Heart left ventricle (tissue), 16 donors: ENCODE data around the gene FPR2. TPM values are rescaled to one million over a fixed set of nuclear protein-coding genes. Genes with fewer than 3 reads are reported as not detected.

Source experiments
- ATAC-seq, 4 donors: fragments of 200-7000 bp; cut with Tn5 transposase; one replicate each; pipeline ENCODE4 v1.9.1; 2020 to 2022; ENCODE audit warnings: moderate library complexity in 4 of 4, mild to moderate bottlenecking in 3 of 4, moderate number of reproducible peaks in 1 of 4
- DNase-seq, 5 donors: peaks; one replicate each; pipeline ENCODE4 v3.0.0-alpha.2; 2020
- H3K27ac ChIP-seq, 12 donors: fragments of 200-600 bp; sonication (generic) in 4 of 12; one replicate each; pipeline versions ENCODE4 v1.5.0 to v1.8.0; 2016 to 2022; ENCODE audit warnings: mild to moderate bottlenecking in 2 of 12
- H3K27me3 ChIP-seq, 9 donors: fragments of 200-600 bp; sonication (generic) in 2 of 9; one replicate each; pipeline versions ENCODE4 v1.5.1 to v1.8.0; 2016 to 2022; ENCODE audit warnings: mild to moderate bottlenecking in 3 of 9
- H3K36me3 ChIP-seq, 9 donors: fragments of 200-600 bp; sonication (generic) in 2 of 9; one replicate each; pipeline versions ENCODE4 v1.5.0 to v1.8.0; 2018 to 2022; ENCODE audit warnings: mild to moderate bottlenecking in 2 of 9
- H3K4me1 ChIP-seq, 12 donors: fragments of 200-600 bp; sonication (generic) in 4 of 12; one replicate each; pipeline versions ENCODE4 v1.5.0 to v1.8.0; 2016 to 2022; ENCODE audit warnings: mild to moderate bottlenecking in 3 of 12
- H3K4me3 ChIP-seq, 12 donors: fragments of 200-600 bp; sonication (generic) in 4 of 12; one replicate each; pipeline versions ENCODE4 v1.5.0 to v1.8.0; 2017 to 2022; ENCODE audit warnings: mild to moderate bottlenecking in 9 of 12, moderate library complexity in 4 of 12
- H3K9me3 ChIP-seq, 12 donors: fragments of 200-600 bp; sonication (generic) in 4 of 12; one replicate each; pipeline versions ENCODE4 v1.5.0 to v1.8.0; 2016 to 2022; ENCODE audit warnings: mild to moderate bottlenecking in 1 of 12
- CTCF ChIP-seq, 12 donors: fragments of 200-600 bp; sonication (generic) in 4 of 12; IDR thresholded peaks; one replicate each; pipeline versions ENCODE4 v1.5.0 to v1.8.0; 2018 to 2022; ENCODE audit warnings: antibody characterized with exemption in 12 of 12, mild to moderate bottlenecking in 5 of 12
- POLR2A ChIP-seq, 2 donors: fragments of 450-650 bp; IDR thresholded peaks; one replicate each; pipeline ENCODE4 v1.6.1; 2017; ENCODE audit warnings: antibody characterized with exemption in 2 of 2, mild to moderate bottlenecking in 2 of 2, moderate library complexity in 2 of 2
- WGBS, 4 donors: extraction: QIAGEN DNeasy Blood & Tissue Kit in 2 of 4; methylation state at CpG; one replicate each; pipeline versions ENCODE4 v1.1.5 to v1.1.7; 2013 to 2018; 5-methylcytosine and 5-hydroxymethylcytosine counted together
- intact Hi-C, 10 donors: fragments of 100-400 bp; cut with DNase I; formaldehyde crosslinking; loops; one replicate each; pipeline versions ENCODE4 v1.11.1 to v1.14.2; 2022
- polyA plus RNA-seq, 2 donors: library from polyadenylated mRNA; stranded (reverse); fragments of 200-250 nt; gene quantifications; one replicate each; pipeline ENCODE4 v1.2.3, GENCODE V29; 2013
- total RNA-seq, 9 donors: library from RNA; depleted of rRNA in 2 of 9; stranded (reverse); fragments of >200 nt in 2 of 9; fragmentation: NEBNext Ultra II Directional in 3 of 9; extraction: Animal tissue kit (Norgen Biotek cat#: 25700) in 3 of 9; gene quantifications; one replicate each; pipeline versions ENCODE4 v1.1.0 to v1.2.4, GENCODE V29; 2016 to 2023
- donor health status: ischemic (EF 13 %, LVEDD 7.1; RV severe dilation, severe dysfunction).
- donor health status: healthy with polysubstance abuse.
- donor health status: DM: no; HTN: yes; CAD: no.
- donor health status: DM: no; HTN: no; CAD: no.
- donor health status: ischemic (EF 25% LVEDD 6.9; RV normal size, moderate dysfunction).
- donor health status: ischemic (EF 25% LVEDD 5.7; RV mildly dilated, moderate dysfunction).
- donor health status: healthy.
- donor health status: DM: yes; HTN: yes; CAD: no.
- donor health status: ischemic (EF 35%, LVEDD 5.7; RV mildly dilated, moderate dysfunction).
- donor health status: nonischemic (EF 11% LVEDD 7.7; RV severe dilation, severe dysfunction).
- donor health status: DM: yes; HTN: yes; CAD: no.
- donor health status: PGD.
- donor health status: ischemic (EF 29% LVEDD 5.4; RV normal size, mild dysfunction).
- donor health status: nonischemic (EF 23%, LVEDD 6.1; RV moderate dilation, normal function).

Gene FPR2
- total and polyA plus RNA-seq, 11 donors, result 0.11 to 11.1 (median 0.80) TPM; not detected in 1

- intact Hi-C loops, result no loop called here
- TF ChIP-seq CTCF (IDR thresholded peaks at IDR 0.05) (no peak), POLR2A (IDR thresholded peaks at IDR 0.05) (no peak)
- H3K4me1 ChIP-seq, result peaks cover 0 to 20% (median 0%) of the 10 kb centered on the region in 12 donors
Observed at GRCh38 chr19:51739466-51740213, 21.3 kb upstream of the FPR2 start.

GRCh38 chr19:51740356-51740755, 20.6 kb upstream of the FPR2 start:
- 62 to 82% (median 77%) methylated on average over 5 of the region's 5 CpGs for WGBS, 4 donors
- intact Hi-C loops, result no loop called here
- TF ChIP-seq POLR2A (IDR thresholded peaks at IDR 0.05) (no peak), CTCF (IDR thresholded peaks at IDR 0.05) (no peak)
- no peaks in the 10 kb centered on the region for H3K36me3 ChIP-seq
- H3K4me3 ChIP-seq, result no peak overlapping the region
- ATAC-seq (no peak), DNase-seq (no peak)
- peaks cover 0 to 19% (median 0%) of the 10 kb centered on the region in 12 donors for H3K4me1 ChIP-seq
- H3K9me3 ChIP-seq, result no peaks in the 10 kb centered on the region
- H3K27ac ChIP-seq, result no peak overlapping the region
- peaks cover 0 to 50% (median 6%) of the 10 kb centered on the region in 9 donors for H3K27me3 ChIP-seq

More at GRCh38 chr19:51739466-51740213, 21.3 kb upstream of the FPR2 start:
- peaks cover 0 to 55% (median 6%) of the 10 kb centered on the region in 9 donors for H3K27me3 ChIP-seq
- WGBS, 4 donors, result 70 to 77% (median 76%) methylated on average over 13 of the region's 13 CpGs
- no peaks in the 10 kb centered on the region for H3K36me3 ChIP-seq
- no peak overlapping the region for H3K4me3 ChIP-seq
- ATAC-seq (no peak), DNase-seq (no peak)
- H3K27ac ChIP-seq, result no peak overlapping the region
- H3K9me3 ChIP-seq, result no peaks in the 10 kb centered on the region

- Histone ChIP-seq H3K27ac (no peak overlapping the region), H3K4me1 (peaks cover 0 to 12% (median 0%) of the 10 kb centered on the region in 12 donors), H3K4me3 (no peak overlapping the region), H3K9me3 (no peaks in the 10 kb centered on the region), H3K36me3 (peaks cover 0 to 11% (median 0%) of the 10 kb centered on the region in 9 donors), H3K27me3 (peaks cover 0 to 28% (median 0%) of the 10 kb centered on the region in 9 donors)
- intact Hi-C loops, result no loop called here
- TF ChIP-seq POLR2A (IDR thresholded peaks at IDR 0.05) (no peak), CTCF (IDR thresholded peaks at IDR 0.05) (no peak)
- WGBS, 4 donors, result 53 to 62% (median 57%) methylated on average over 6 of the region's 6 CpGs
- DNase-seq (no peak), ATAC-seq (no peak)
Observed at GRCh38 chr19:51742789-51743188, 18.2 kb upstream of the FPR2 start.

- Histone ChIP-seq H3K27ac (no peak overlapping the region), H3K4me1 (peaks cover 0 to 18% (median 0%) of the 10 kb centered on the region in 12 donors), H3K4me3 (no peak overlapping the region), H3K27me3 (peaks cover 0 to 27% (median 0%) of the 10 kb centered on the region in 9 donors), H3K9me3 (no peaks in the 10 kb centered on the region), H3K36me3 (peaks cover 0 to 11% (median 0%) of the 10 kb centered on the region in 9 donors)
- DNase-seq, result no peak
- 74 to 83% (median 75%) methylated on average over 3 of the region's 3 CpGs for WGBS, 4 donors
- no peak for TF ChIP-seq CTCF (IDR thresholded peaks at IDR 0.05)
- TF ChIP-seq POLR2A (IDR thresholded peaks at IDR 0.05), result no peak
- intact Hi-C loops, result no loop called here
- no peak for ATAC-seq
Observed at GRCh38 chr19:51743405-51743804, 17.6 kb upstream of the FPR2 start.
